HCT116 (cell line): Measurements from ENCODE around the gene RGS2. TPM values are rescaled to one million over a fixed set of nuclear protein-coding genes. Genes with fewer than 3 reads are reported as not detected.

Experiments
- ATAC-seq: fragments of 200-7000 bp; cut with Tn5 transposase; 2 replicates; pipeline ENCODE4 v1.9.1; 2020; ENCODE audit warnings: mild to moderate bottlenecking, moderate library complexity
- BruUV-seq: library from RNA; stranded (reverse); fragments of 400-500 nt; replicated peaks from 2 replicates; lab custom pipeline; 2021; lab: Mats Ljungman, UMichigan
- CTCF ChIA-PET: fragments of 300-600 bp; sonication (Branson Sonifier 250); formaldehyde crosslinking; loops from one replicate; lab custom pipeline; 2021; ENCODE audit warnings: antibody characterized with exemption; lab: Charles Lee
- POLR2A ChIA-PET: fragments of 300-600, 350-600 bp; sonication (Branson Sonifier 250); formaldehyde crosslinking; loops from one replicate; lab custom pipeline; 2021; ENCODE audit warnings: antibody characterized with exemption; lab: Charles Lee
- RAD21 ChIA-PET, 2 experiments: fragments of 300-600 bp; sonication (Branson Sonifier 250); formaldehyde crosslinking; loops; one replicate each; lab custom pipeline; 2023; ENCODE audit warnings: low total read pairs in 2 of 2; ENCODE audit not compliant: uncharacterized antibody in 2 of 2, unreplicated experiment in 2 of 2, low non-redundant PET in 1 of 2; lab: Charles Lee
- DNase-seq: peaks from one replicate; pipeline ENCODE4 v3.0.0-alpha.2; 2010; ENCODE audit warnings: low read depth, low spot score
- H2AFZ ChIP-seq: fragments of 200-600 bp; shearing (Covaris generic), sonication (generic); 2 replicates; pipeline ENCODE4 v1.6.1; 2017; ENCODE audit warnings: low read depth, mixed run types, mixed read lengths, antibody characterized with exemption, low read length; ENCODE audit not compliant: poor library complexity, severe bottlenecking
- H3K27ac ChIP-seq: 2 replicates; pipeline ENCODE4 v1.5.1; 2012; ENCODE audit warnings: low read depth, low read length
- H3K27me3 ChIP-seq: fragments of 200-600 bp; sonication (generic); 2 replicates; pipeline ENCODE4 v1.6.1; 2016; ENCODE audit warnings: mixed run types, low read length, mixed read lengths; ENCODE audit not compliant: insufficient read depth
- H3K36me3 ChIP-seq, 2 experiments: fragments of 200-500 bp in 1 of 2; fragments of 200-600 bp in 1 of 2; sonication (Bioruptor generic) in 1 of 2; sonication (generic) in 1 of 2; 2 replicates each; pipeline versions ENCODE4 v1.5.1 to v1.6.1; 2014 to 2016; ENCODE audit warnings: low read length in 2 of 2, inconsistent platforms in 1 of 2, mixed read lengths in 1 of 2, mixed run types in 1 of 2; ENCODE audit not compliant: insufficient read depth in 2 of 2, control insufficient read depth in 1 of 2
- H3K4me1 ChIP-seq, 2 experiments: fragments of 200-600 bp in 1 of 2; sonication (generic) in 1 of 2; 2 replicates each; pipeline versions ENCODE4 v1.5.1 to v1.6.1; 2012 to 2017; ENCODE audit warnings: low read length in 2 of 2, inconsistent platforms in 1 of 2, mild to moderate bottlenecking in 1 of 2, mixed read lengths in 1 of 2, mixed run types in 1 of 2, moderate library complexity in 1 of 2; ENCODE audit not compliant: insufficient read depth in 2 of 2, control insufficient read depth in 1 of 2
- H3K4me2 ChIP-seq: fragments of 200-600 bp; sonication (generic); 2 replicates; pipeline ENCODE4 v1.6.1; 2017; ENCODE audit warnings: mixed run types, low read length, mixed read lengths
- H3K4me3 ChIP-seq, 2 experiments: fragments of 200-600 bp in 1 of 2; sonication (generic) in 1 of 2; replicated peaks in 1 of 2; 2 replicates each; pipeline ENCODE4 v1.5.1; 2011 to 2016; ENCODE audit warnings: low read length in 2 of 2, control low read depth in 1 of 2, low read depth in 1 of 2, mild to moderate bottlenecking in 1 of 2, mixed read lengths in 1 of 2, mixed run types in 1 of 2
- H3K79me2 ChIP-seq: fragments of 200-600 bp; sonication (generic); 2 replicates; pipeline ENCODE4 v1.6.1; 2017; ENCODE audit warnings: mild to moderate bottlenecking, mixed run types, low read length, moderate library complexity, mixed read lengths; ENCODE audit not compliant: insufficient read depth
- H3K9ac ChIP-seq: fragments of 200-600 bp; sonication (generic); 2 replicates; pipeline ENCODE4 v1.6.1; 2016; ENCODE audit warnings: low read length, mixed read lengths
- H3K9me2 ChIP-seq: fragments of 200-600 bp; sonication (generic), shearing (Covaris generic); 2 replicates; pipeline ENCODE4 v1.6.1; 2017; ENCODE audit warnings: mixed run types, mild to moderate bottlenecking, moderate library complexity; ENCODE audit not compliant: insufficient read depth
- H3K9me3 ChIP-seq, 2 experiments: fragments of 200-500 bp in 1 of 2; fragments of 200-600 bp in 1 of 2; sonication (Bioruptor generic) in 1 of 2; sonication (generic) in 1 of 2; 2 replicates each; pipeline ENCODE4 v1.6.1; 2014 to 2017; ENCODE audit warnings: low read length in 2 of 2, mixed read lengths in 2 of 2, inconsistent platforms in 1 of 2, low read depth in 1 of 2, mild to moderate bottlenecking in 1 of 2, mixed run types in 1 of 2, moderate library complexity in 1 of 2; ENCODE audit not compliant: control insufficient read depth in 1 of 2, insufficient read depth in 1 of 2
- H4K20me1 ChIP-seq: fragments of 200-600 bp; sonication (generic), shearing (Covaris generic); 2 replicates; pipeline ENCODE4 v1.6.1; 2017; ENCODE audit warnings: mixed run types, mild to moderate bottlenecking, moderate library complexity; ENCODE audit not compliant: insufficient read depth
- CBX3 ChIP-seq: IDR thresholded peaks from 2 replicates; pipeline ENCODE4 v1.6.1; 2012; ENCODE audit warnings: low read depth
- CEBPB ChIP-seq: IDR thresholded peaks from 2 replicates; pipeline ENCODE4 v1.6.1; 2012; ENCODE audit warnings: low read depth
- EGR1 ChIP-seq: IDR thresholded peaks from 2 replicates; pipeline ENCODE4 v1.6.1; 2012; ENCODE audit warnings: low read depth
- ELF1 ChIP-seq: IDR thresholded peaks from 2 replicates; pipeline ENCODE4 v1.6.1; 2012; ENCODE audit warnings: low read depth, borderline replicate concordance
- EZH2 ChIP-seq: fragments of 200-600 bp; sonication (generic); IDR thresholded peaks from 2 replicates; pipeline ENCODE4 v1.6.1; 2017; ENCODE audit warnings: antibody characterized with exemption, mixed run types
- JUND ChIP-seq: IDR thresholded peaks from 2 replicates; pipeline ENCODE4 v1.6.1; 2012
- RAD21 ChIP-seq: IDR thresholded peaks from 2 replicates; pipeline ENCODE4 v1.6.1; 2012; ENCODE audit warnings: low read depth, mild to moderate bottlenecking
- YY1 ChIP-seq: IDR thresholded peaks from 2 replicates; pipeline ENCODE4 v1.6.1; 2011; ENCODE audit warnings: low read length, low read depth, moderate library complexity, mild to moderate bottlenecking; ENCODE audit not compliant: insufficient replicate concordance; ENCODE audit errors: extremely low read depth
- ZFX ChIP-seq: fragments of 450-650 bp; IDR thresholded peaks from 2 replicates; pipeline ENCODE4 v1.6.1; 2017
- intact Hi-C: fragments of 100-400 bp; cut with micrococcal nuclease; formaldehyde crosslinking; loops from 2 replicates; pipeline ENCODE4 v1.10.0; 2022
- total RNA-seq: library from RNA; stranded (reverse); gene quantifications from one replicate; pipeline ENCODE4 v1.2.1, GENCODE V29; 2021; ENCODE audit not compliant: unreplicated experiment
- TF ChIP-seq, protein P1 (sequence below): IDR thresholded peaks from 2 replicates; pipeline ENCODE4 v1.6.1; 2012; ENCODE audit warnings: low read depth
- TF ChIP-seq, protein P2 (sequence below): IDR thresholded peaks from 2 replicates; pipeline ENCODE4 v1.6.1; 2012
- TF ChIP-seq, protein P3 (sequence below): IDR thresholded peaks from 2 replicates; pipeline ENCODE4 v1.6.1; 2012

RGS2 gene
- total RNA-seq, 1 experiment from 2014 or later: 21.1 TPM

DNA sequence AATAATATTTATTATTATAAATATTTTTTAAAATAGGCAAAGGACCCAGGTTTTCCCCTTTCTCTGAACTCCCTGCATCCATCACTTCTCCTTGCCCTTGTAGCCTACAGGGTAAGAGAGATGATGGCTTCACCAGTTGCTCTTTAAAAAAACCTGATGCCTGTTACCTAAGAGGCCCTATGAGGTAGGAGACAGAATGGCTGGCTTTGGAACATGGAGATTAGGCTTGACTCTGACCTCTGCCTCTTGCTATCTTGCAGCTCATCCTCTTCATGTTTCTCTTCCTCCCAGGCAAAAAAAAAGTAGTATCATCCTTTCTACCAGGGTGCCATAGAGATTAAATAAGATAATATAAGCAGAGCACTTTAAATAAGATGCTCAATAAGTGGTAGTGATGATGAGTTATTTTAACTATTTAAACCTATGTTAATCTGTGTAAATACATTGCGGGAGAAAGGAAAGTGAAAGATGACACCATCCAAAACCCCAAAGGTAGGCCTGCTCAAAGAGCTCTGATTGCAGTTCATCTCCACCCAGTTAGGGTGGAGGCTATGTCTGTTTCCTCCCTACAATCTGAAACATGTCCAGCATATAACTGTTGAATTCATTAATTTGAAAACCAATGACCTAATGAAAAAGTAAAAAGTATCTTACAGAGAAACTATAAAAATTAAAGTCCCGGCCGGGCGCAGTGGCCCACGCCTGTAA lies 51.8 kb downstream of the RGS2 start:
- no peak overlapping the region for H2AFZ ChIP-seq
- no peaks in the 10 kb centered on the region for H3K79me2 ChIP-seq
- POLR2A ChIA-PET: no interaction called here
- H3K4me1 ChIP-seq: no peaks in the 10 kb centered on the region
- TF ChIP-seq, protein P1, sequence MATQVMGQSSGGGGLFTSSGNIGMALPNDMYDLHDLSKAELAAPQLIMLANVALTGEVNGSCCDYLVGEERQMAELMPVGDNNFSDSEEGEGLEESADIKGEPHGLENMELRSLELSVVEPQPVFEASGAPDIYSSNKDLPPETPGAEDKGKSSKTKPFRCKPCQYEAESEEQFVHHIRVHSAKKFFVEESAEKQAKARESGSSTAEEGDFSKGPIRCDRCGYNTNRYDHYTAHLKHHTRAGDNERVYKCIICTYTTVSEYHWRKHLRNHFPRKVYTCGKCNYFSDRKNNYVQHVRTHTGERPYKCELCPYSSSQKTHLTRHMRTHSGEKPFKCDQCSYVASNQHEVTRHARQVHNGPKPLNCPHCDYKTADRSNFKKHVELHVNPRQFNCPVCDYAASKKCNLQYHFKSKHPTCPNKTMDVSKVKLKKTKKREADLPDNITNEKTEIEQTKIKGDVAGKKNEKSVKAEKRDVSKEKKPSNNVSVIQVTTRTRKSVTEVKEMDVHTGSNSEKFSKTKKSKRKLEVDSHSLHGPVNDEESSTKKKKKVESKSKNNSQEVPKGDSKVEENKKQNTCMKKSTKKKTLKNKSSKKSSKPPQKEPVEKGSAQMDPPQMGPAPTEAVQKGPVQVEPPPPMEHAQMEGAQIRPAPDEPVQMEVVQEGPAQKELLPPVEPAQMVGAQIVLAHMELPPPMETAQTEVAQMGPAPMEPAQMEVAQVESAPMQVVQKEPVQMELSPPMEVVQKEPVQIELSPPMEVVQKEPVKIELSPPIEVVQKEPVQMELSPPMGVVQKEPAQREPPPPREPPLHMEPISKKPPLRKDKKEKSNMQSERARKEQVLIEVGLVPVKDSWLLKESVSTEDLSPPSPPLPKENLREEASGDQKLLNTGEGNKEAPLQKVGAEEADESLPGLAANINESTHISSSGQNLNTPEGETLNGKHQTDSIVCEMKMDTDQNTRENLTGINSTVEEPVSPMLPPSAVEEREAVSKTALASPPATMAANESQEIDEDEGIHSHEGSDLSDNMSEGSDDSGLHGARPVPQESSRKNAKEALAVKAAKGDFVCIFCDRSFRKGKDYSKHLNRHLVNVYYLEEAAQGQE: no peak
- no peak for TF ChIP-seq EZH2
- TF ChIP-seq, protein P2, sequence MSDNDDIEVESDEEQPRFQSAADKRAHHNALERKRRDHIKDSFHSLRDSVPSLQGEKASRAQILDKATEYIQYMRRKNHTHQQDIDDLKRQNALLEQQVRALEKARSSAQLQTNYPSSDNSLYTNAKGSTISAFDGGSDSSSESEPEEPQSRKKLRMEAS: no peak
- TF ChIP-seq RAD21: no peak
- no peak for ATAC-seq
- intact Hi-C loops: no loop called here
- H3K9me2 ChIP-seq: no peaks in the 10 kb centered on the region
- RAD21 ChIA-PET: no interaction called here
- CTCF ChIA-PET: no interaction called here
- BruUV-seq: no TSS peak
- no peaks in the 10 kb centered on the region for H3K27me3 ChIP-seq
- no peak overlapping the region for H3K9ac ChIP-seq
- no peak overlapping the region for H3K27ac ChIP-seq
- H3K4me2 ChIP-seq: no peak overlapping the region
- no peaks in the 10 kb centered on the region for H3K36me3 ChIP-seq
- no peaks in the 10 kb centered on the region for H3K9me3 ChIP-seq
- no peaks in the 10 kb centered on the region for H4K20me1 ChIP-seq
- H3K4me3 ChIP-seq: no peak overlapping the region
- no peak for DNase-seq

DNA sequence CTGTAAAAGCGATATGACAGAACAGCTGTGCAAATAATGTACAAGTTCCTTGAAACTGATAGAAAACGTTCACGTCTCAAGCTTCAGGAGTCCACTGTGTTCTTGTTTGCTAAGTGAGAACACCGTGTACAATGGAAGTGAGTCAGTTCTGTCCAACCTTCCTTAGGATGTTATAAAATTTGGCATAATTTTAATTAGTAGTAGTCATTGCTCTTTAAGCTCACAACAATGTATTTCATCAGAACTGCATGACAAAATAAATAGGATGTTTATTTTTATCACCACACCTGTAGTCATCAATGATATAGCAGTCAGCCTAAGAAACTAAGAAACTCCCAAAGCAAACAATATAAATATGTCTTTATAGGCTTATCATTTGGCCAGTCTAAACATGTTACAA lies 53.0 kb downstream of the RGS2 start:
- H3K4me2 ChIP-seq: no peak overlapping the region
- ChIA-PET RAD21 (no interaction called here), CTCF (no interaction called here), POLR2A (no interaction called here)
- H3K9ac ChIP-seq: no peak overlapping the region
- no peaks in the 10 kb centered on the region for H3K27me3 ChIP-seq
- DNase-seq (no peak), ATAC-seq (no peak)
- H3K4me3 ChIP-seq: no peak overlapping the region
- no peaks in the 10 kb centered on the region for H3K4me1 ChIP-seq
- H3K27ac ChIP-seq: no peak overlapping the region
- H3K79me2 ChIP-seq: no peaks in the 10 kb centered on the region
- no peaks in the 10 kb centered on the region for H4K20me1 ChIP-seq
- no peak overlapping the region for H2AFZ ChIP-seq
- no TSS peak for BruUV-seq
- intact Hi-C loops: no loop called here
- H3K9me3 ChIP-seq: no peaks in the 10 kb centered on the region
- H3K36me3 ChIP-seq: no peaks in the 10 kb centered on the region
- no peaks in the 10 kb centered on the region for H3K9me2 ChIP-seq
- TF ChIP-seq ZFX: no peak
- TF ChIP-seq, protein P1: no peak
- TF ChIP-seq JUND: no peak
- TF ChIP-seq, protein P2: no peak
- TF ChIP-seq, protein P3, sequence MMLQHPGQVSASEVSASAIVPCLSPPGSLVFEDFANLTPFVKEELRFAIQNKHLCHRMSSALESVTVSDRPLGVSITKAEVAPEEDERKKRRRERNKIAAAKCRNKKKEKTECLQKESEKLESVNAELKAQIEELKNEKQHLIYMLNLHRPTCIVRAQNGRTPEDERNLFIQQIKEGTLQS: no peak
- no peak for TF ChIP-seq CEBPB
- TF ChIP-seq CBX3: no peak
- TF ChIP-seq EGR1: no peak
- TF ChIP-seq YY1: no peak
- TF ChIP-seq ELF1: no peak
